GM21576 (cell line): Measurements from ENCODE around the gene DNER.
A peak's percentile ranks its signal among the peaks of the same experiment; 100 is the strongest.
"Not testable (repeated sequence)": the region's sequence is repeated elsewhere in the genome, so short reads cannot be mapped to it uniquely, and the experiment has no call there.

Source experiments
- ATAC-seq: cut with Tn5 transposase; IDR thresholded peaks from one replicate; pipeline ENCODE4 v1.9.1; 2021; ENCODE audit warnings: mild to moderate bottlenecking, moderate library complexity; ENCODE audit not compliant: unreplicated experiment

Gene DNER

DNA sequence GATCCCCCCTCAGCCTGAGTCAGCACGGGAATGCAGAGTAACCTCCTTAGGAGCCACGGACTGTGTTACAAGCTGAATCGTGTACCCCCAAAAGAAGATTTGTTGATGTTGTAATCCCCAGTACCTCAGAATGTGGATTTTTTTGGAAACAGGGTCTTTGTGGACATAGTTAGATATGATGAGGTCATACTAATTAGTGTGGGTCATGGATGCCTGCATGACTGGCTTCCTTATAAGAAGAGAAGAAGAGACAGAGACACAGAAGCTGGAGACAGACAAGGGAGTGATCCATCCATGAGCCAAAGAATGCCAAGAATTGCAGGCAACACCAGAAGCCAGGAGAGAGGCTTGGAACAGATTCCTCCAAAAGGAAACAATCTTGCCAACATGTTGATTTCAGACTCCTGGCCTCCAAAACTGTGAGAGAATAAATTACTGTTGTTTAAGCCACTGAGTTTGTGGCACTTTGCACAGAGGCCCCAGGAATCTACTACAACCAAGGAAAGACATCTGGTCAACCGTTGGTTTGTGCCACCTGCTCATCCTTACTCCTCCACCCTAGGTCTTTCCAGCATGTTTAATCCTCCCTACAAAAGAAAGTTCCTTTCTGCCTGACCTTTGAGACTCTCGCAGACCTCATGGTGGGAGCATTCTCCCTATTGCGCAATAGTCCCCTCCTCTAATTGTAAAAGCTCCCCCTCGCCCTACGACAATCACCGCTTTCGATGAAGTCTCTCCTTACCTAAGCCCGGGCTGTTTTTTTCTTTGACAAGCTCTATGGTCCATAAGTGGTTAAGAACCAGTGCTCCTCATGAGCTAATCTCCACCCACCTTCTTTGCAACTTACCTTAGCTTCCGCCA lies 91.6 kb downstream of the DNER start:
- ATAC-seq, result no peak

DNA sequence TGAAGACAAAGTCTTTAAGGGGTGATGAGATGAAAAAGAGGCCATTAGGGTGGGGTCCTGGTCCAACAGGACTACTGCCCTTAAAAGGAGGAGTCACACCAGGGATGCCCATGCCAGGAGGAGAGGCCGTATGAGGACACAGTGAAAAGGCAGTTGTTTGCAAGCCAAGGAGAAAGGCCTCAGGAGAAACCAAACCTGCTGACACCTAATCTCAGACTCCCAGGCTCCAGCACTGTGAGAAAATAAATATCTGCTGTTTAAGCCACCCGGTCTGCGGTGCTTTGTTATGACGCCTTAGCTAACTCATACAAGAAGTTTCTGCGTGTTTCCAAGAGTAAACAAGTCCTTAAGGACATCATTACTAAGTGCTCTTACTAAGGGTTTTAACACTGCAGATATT lies 93.6 kb downstream of the DNER start:
- no peak for ATAC-seq

GRCh38 chr2:229620289-229620688 lies 94.1 kb downstream of the DNER start:
- ATAC-seq, result no peak

DNA sequence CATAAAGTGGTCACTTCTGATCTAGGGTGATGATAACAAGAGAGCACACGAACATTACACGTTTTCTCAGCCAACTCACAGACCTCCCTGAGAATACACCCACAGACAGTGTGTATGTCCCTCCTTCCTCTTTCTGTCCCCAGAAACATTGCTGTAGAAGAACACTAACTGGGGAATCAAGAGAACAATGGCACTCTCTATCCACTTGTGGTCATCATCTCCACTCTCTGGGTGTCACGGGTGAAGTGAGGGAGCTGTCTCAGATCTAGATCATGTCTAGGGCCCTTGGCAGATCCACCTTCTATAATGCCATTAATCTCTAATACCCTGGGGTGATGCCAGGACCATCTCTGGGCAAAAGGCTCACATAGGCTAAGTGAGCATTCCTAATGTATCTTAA lies 97.9 kb downstream of the DNER start:
- no peak for ATAC-seq

DNA sequence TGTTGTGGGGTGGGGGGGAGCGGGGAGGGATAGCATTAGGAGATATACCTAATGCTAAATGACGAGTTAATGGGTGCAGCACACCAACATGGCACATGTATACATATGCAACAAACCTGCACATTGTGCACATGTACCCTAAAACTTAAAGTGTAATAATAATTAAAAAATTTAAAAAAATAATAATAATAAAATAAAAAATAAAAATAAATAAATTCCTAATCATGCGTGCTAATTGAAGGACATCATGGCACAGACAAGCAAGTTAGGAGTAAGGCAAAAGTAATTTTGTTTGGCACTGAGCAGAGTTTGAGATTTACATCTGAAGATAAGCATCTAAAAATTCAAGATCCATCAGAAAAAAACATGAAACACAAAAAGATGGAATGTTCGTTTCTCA lies 100.3 kb downstream of the DNER start:
- not testable (repeated sequence) for ATAC-seq

DNA sequence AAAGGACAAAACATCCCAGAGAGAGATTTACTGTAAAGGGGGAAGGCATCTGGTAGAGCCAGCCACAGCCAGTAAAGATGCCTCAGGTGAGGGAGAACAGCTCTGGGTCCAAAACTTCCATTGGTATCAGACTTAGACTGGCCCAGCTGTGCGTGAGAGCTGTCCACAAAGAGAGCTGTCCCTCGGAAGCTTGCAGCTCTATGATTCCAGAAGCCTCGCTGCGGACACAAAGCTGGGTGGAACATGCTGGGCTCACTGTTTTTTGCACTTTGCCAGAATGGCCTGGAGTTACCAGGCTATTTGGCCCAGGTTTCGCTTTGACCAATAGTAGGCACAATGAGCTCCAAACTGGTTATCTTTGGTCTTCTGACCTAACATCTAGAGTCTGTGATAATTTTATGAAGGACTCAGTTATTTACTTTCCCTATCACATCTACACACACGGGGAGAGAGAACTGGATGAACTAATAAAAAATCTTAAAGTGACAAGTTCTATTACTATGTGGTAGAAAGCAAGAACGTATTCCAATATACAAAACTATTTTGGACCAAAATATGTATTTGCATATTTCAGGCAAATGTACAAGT lies 101.9 kb downstream of the DNER start:
- ATAC-seq, result no peak

DNA sequence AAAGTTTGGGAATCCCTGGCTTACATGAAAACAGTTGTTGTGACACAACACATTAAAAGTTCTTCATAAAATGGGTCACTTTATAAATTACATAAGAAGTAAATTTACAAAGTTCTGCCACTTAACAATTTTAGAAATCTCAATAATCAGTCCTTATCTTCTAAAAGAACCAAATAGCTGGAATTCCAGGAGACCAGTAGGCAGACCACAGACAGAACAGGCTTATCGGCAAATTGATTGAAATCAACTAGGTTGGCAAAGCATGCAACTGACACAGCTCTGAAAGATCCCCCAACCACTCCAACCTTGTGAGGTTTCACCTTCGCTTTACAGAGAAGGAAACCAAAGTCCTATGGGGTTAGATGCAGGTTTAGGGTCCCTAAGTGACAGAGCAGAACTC lies 103.0 kb downstream of the DNER start:
- ATAC-seq, result no peak

DNA sequence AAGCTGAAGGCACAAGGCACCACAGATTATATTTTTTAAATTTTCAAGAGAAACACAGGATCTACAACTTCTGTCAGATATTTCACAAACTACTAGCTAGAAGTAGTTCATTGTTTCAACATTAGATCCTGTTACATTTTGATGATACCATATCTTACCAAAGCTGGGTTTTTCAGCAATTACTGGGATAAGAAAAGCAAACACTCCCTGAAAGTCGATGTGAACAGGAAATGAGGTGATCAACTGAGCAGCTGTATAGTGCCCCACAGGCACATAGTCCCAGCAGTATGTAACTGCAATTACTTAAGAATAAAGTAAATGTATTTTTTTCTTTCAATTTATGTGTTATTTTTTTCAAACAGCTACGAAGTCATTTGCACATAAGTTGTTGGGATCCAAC lies 103.5 kb downstream of the DNER start:
- ATAC-seq, result no peak

DNA sequence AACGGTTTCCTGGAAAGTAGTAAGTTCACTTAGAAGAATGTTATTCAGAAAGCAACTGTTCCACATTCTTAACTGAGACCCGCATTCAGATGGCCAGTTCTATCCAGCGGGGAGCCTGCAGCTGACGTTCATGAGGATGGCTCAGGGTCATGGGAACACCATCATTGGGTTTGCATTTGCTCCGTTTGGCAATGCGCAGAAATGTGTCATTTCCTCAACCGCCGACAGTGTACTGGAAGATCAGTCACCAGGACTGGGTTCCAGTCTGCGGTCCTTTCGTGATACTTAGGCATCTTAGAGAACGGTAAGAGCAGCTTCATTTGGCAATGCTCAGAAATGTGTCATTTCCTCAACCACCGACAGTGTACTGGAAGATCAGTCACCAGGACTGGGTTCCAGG lies 104.0 kb downstream of the DNER start:
- no peak for ATAC-seq

DNA sequence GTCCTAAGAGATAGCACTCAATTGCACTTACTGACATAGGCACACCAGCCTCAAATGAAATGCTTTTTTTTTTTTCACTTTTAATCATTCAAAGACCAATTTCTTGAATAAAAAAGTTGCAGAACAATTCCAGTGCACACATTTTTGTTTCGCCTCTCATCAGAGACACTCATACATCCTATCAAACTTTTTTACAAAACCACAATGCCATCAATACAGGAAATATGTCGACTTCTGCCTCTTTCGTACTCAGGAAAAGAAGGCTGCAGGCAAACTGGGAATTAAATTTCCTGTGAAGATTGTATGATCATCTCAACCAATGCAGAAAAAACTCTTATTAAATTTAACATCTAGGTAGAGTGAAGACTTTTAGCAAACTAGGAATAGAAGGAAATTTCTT lies 112.4 kb downstream of the DNER start:
- no peak for ATAC-seq

DNA sequence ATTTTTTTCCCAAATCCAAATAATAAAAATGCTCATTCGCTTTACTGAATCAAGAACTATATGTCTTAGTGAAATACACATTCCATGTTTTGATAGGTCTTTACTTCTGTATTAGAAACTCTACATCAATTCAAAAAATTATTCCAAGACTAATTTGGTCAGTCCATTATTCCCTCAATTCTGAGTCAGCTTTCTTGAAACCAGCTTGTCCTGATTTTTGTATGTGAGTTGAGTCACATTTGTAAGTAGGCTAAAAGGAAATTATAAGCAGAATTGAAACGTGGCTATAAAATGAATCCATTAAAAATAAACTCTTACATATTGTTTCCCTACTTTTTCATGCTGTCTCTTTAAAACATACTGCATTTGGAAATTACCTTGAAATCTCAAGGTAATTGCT lies 113.0 kb downstream of the DNER start:
- ATAC-seq, result no peak

- ATAC-seq, result no peak
Observed at GRCh38 chr2:229598227-229598626, 116.1 kb downstream of the DNER start.

GRCh38 chr2:229596796-229597195 lies 117.6 kb downstream of the DNER start:
- no peak for ATAC-seq

DNA sequence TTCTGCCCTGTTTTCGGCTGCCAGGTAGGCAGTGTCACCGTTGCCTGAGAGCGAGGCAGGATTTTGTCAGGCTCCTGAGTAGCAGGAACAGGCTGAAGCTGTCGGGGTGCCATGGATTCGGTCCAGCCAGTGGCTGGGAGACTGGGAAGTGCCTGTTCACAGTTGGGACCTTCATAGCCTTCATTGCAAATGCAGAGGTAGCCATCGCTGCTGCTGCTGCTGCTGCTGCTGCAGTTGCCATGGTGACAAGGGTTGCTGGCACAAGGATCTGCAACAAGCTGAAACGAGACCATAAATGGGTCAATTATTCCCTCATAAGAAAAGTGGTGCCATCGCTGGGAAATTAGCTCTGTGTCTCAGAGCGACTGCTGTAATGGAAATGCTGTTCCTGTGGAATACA lies 122.7 kb downstream of the DNER start:
- ATAC-seq, result no peak

DNA sequence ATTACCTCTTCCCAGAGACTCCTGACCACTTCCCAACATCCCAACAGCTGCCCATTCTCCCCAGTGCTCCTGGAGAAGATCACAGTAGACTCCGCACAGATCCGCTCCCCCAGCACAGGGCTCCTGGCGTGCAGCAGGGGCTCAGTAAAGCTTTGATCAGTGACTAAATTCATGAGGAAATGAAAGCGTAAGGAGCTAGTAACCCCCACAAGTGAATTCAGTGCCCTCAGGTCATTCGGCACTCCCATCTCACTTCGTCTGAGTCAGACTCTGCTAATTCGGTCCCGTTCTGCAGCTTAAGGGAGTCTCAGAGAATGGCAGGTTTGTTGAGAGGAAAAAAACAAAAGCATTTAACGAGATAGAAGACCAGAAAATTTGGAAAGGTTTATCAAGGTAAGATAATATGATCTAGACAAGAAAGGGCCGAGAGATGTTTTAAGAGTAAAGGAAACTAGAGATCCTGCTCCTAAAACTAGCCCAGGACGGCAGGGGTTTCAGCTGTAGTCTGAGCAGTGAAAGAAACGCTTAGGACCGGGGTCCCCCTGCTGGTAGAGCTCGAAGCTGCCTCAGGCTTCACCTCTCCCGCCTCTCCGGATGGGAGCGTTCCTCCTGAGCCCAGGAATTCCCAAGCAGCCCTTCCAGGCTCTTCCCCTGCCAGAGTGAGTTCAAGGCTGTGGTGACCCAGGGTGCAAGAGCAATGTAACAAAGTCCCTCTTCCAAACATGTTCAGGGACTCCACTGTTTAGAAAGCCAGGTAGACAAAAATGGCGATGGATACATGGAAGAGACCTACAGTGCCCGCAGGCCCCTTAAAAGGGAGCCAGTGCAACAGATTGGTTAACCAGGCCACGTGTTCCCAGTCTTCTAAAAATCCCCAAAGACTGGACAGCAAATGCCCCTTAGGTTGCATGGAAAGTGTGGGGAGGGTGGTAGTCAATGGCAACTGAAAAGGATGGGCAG lies 127.3 kb downstream of the DNER start:
- peak; percentile 75 for ATAC-seq

DNA sequence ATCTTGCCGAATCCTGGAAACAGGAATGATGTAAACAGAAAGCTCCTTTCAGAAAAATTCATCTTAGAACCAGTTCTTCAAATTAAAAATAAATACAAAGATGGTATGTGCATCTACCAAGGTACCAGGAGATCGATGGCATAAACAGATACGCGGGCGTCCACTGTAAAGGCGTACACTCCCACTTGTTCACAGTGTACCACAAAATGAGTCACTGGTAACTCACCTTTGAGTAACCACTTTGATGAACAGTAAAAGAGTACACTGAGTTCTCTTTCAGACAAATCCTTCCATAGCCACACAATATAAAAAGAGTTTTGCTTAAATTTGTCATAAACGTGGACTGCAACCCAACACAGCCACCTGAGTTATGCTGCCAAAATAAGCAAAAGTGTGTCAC lies 128.3 kb downstream of the DNER start:
- no peak for ATAC-seq

GRCh38 chr2:229582151-229582550 lies 132.2 kb downstream of the DNER start:
- ATAC-seq, result no peak

- ATAC-seq, result no peak
Observed at GRCh38 chr2:229578052-229578846, 136.1 kb downstream of the DNER start.

- no peak for ATAC-seq
Observed at GRCh38 chr2:229575569-229576315, 138.6 kb downstream of the DNER start.
